Liver (tissue), 3 donors: Measurements from ENCODE around the gene TMEM97.

Source experiments
- CTCF ChIP-seq: fragments of 150-350 bp; IDR thresholded peaks from 2 replicates; pipeline ENCODE4 v1.5.1; 2017; ENCODE audit warnings: improper control_type of control experiment, low read depth, low read length; ENCODE audit not compliant: missing input control
- EGR1 ChIP-seq, 2 donors: IDR thresholded peaks; 2 replicates each; pipeline ENCODE4 v1.6.1; 2016 to 2018; ENCODE audit warnings: antibody characterized with exemption in 2 of 2, low read depth in 2 of 2
- GABPA ChIP-seq, 2 donors: IDR thresholded peaks in 1 of 2; conservative IDR thresholded peaks in 1 of 2; 2 replicates each; pipeline ENCODE4 v1.6.1; 2016; ENCODE audit warnings: antibody characterized with exemption in 2 of 2, mild to moderate bottlenecking in 1 of 2, moderate library complexity in 1 of 2
- REST ChIP-seq: IDR thresholded peaks from 2 replicates; pipeline ENCODE4 v1.6.1; 2016; ENCODE audit warnings: antibody characterized with exemption, mild to moderate bottlenecking
- TF ChIP-seq, protein P1 (sequence below): IDR thresholded peaks from 2 replicates; pipeline ENCODE4 v1.6.1; 2016; ENCODE audit warnings: antibody characterized with exemption
- donor health status: healthy.
- donor health status: healthy.

DNA sequence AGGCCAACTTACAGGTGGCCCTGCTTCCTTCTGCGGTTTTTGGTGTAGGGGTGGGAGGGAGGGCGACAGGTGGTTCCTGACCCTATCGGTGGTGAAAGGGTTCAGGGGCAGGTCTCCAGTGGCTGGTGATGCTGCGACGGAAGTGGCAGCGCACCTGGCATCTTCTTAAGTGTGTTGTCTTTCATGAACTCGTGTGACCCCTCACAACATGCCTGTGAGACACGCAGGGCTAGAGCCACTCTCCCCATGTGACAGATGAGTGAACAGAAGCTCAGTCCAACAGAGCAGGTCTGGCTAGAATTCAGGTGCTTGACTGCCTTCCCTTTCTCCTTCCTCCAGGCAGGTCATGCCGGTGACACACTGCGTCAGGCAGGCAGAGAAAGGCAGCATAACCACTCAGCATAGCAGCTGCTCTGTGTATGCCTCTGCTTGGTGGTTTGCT, 24.5 kb downstream of the TMEM97 start:
- TF ChIP-seq CTCF = no peak
- TF ChIP-seq, protein P1, sequence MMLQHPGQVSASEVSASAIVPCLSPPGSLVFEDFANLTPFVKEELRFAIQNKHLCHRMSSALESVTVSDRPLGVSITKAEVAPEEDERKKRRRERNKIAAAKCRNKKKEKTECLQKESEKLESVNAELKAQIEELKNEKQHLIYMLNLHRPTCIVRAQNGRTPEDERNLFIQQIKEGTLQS = no peak
- no peak for TF ChIP-seq GABPA (IDR thresholded peaks at IDR 0.05 in 1 of 2, conservative IDR thresholded peaks at IDR 0.05 in 1 of 2)
- no peak for TF ChIP-seq REST
- no peak for TF ChIP-seq EGR1 (IDR thresholded peaks at IDR 0.05; ENCODE audit: low read depth in 2 of 2)
